ENCODE data around the gene ABR.

ABR gene

DNA sequence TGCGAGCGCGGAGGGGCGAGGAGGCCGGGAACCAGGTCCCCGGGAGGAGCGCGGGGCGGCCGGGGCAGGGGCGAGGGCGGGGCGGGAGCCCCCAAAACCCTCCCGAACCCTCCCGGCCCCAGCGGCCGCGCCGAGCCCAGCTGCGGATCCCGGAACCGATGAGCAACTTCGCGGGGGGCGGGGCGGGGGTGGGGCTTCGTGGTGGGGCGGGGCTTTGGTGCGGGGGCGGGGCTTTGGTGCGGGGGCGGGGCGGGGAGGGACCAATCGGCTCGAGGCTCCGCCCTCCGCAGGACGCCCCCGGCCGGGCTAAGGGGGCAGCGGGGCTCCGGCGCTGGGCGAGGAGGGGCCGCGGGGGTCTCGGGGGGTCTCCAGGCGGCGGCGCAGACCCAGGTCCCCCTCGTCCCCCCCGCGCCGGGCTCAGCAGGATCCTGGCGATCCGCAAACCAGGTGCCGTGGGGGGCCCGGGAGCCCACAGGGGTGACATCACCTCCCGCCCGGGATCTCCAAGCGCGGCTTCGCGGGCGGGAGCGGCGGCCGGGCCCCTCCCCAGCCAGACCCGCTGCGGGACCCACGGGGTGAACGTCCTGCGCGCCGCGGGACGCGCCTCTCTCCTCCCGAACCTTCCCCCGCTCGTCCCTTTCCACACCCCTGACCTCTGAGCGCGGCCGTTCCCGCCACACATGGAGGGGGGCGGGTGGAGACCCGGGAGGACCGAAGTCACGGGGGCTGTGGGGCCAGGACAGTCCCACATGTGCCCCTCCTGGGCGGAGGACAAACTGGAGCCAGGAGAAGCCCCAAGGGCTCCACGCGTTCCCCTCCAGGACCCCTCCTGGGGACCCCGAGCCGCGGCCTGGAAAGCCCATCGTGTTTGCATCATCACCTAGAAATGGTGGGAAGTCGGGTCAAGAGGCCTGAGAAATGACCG, at the start of gene ABR:
Gene ABR, minus strand, starts transcription at position 164 of the 925 bp plus-strand sequence. CDS start 254 bp downstream, outside the sequence.
- no peak for DNase-seq

DNA sequence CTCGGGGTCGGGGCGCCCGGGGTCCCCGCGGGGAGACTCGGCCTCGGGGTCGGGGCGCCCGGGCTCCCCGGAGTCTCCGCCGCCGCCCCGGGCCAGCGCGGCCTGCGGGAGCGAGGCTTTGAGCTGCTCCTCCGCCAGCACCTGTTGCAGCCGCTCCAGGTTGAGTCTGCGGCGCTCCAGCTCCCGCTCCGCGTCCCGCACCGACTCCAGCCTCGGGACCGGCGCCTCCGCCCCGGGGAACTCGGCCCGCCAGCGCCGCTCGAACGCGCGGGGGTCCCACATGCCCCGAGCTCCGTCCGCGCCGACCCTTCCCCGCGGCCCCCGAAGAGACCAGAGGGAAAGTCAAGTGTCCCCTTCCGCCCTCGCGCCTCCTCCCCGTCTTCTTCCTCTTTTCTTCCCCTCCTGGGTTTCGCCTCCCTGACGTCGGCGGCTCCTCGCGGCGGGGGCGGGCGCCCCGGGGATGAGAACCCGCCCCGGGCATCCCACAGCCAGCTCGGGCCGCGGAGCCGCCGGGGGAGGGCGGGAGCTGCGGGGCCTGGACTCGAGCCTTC, 49.6 kb upstream of the ABR start:
- DNase-seq = no peak

DNA sequence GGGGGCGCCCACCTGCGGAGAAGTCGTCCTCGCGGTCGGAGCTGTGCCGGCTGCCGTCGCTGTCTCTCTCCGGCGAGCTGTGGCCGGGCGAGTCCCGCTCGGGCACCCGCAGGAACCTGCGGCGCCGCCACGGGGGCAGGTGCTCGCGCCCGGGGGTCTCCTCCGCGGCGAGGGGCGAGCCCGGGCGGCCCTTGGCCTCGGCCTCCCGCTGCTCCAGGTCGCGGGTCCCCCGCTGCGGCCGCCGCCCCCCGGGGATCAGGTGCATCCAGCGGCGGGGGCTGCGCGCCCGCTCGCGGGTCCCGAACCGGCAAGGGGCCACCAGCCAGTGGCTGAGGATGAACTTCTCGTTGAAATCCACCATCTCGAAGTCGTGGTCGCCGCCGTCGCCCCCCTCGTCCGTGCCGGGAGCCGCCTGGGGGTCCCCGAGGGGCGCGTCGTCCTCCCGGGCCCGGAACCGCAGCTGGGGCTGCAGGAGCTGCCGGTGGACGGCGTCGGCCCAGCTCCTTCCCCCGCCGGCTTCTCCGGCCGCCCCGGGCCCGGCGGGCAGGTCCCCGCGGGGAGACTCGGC, 49.1 kb upstream of the ABR start:
- DNase-seq = no peak

DNA sequence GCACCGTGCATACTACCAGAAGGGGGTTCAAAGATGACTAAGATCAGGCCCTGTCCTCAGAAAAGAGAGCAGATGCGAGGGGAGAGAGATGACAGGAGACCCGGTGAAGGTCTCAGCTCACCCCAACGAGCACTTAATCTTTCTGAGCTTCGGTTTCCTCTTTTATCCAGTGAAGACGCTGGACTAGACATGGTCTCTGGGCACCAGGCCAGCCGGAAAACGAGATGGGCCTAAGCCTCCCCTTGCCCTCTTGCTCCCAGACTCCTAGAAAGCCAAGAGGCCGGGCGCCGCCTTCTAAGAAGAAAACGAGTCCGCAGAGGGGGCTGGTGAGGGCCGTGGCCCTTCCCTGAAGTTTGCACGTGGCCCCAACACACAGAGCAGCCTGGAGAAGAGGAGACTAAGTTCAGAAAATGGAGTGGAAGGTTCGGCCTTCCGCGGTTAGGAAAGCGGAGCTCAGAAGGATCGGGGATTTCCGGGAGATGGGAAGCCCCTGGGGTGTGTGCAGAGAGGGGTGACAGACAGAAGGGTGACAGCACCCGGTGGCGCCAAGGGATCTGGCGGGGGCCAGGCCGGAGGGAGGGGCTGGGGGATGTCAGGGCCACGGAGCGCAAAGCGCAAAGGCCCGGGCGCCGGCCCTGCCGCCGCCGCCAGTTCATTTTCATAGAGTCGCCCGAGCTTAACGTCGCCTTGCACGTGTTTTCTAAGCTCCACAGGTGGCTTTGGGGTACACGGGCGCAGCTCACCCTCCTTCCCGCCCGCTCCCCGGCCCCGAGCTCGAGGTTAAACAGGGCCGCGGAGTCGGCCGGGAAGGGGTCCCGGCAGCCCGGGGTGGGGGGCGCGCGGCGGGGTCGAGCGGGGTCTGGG, 48.4 kb upstream of the ABR start:
- DNase-seq = no peak

DNA sequence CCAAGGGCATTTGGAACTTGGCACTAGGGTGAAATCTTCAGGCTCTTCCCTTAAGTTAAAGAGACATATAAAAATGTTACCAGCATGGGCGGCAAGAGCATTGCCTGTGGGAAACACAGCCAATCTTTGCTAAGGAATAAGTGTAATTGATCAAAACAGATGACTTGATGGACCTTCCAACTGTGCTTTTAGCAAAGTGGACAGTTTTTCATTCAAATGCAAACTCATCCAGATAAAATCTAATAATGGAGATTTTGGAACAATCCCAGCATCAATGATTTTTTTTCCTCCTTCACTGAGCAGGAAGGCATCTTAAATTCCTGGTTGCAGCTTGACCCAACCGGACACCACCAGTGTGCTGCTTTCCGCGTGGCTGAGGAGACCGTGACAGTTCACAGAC, 47.6 kb upstream of the ABR start:
- DNase-seq = no peak

- no peak for DNase-seq
These were observed 46.5 kb upstream of the ABR start for GRCh38 chr17:1226308-1226707.

DNA sequence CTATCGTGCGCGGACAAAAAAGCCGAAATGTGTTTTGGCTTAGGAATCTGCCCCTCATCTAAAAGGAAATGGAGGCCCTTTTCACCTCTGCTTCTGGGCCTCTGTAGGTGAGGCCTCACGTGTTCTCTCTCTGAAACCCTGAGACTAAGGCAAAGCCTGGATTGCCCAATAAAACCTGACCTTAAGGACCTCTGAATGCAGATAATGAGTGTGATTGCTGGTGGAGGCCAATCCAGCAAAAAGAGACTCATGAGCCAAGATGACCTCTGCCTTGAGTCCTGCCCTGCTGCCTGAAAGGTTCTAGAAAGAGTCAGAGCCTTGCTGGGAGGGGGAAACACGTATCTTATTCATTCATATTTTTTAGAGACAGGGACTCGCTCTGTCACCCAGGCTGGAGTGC, 44.5 kb upstream of the ABR start:
- no peak for DNase-seq

DNA sequence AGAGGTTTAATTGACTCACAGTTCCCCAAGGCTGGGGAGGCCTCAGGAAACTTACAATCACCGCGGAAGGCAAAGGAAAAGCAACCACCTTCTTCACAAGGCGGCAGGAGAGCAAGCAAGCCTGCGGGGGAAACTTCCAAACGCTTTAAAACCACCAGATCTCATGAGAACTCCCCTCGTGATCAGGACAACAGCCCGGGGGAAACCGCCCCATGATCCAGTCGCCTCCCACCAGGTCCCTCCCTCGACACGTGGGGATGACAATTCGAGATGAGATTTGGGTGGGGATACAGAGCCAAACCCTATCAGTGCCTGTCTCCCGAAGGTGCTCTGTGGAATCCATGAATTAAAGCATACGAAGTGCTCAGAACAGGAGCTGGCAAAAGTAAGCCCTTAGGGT, 43.9 kb upstream of the ABR start:
- DNase-seq = no peak

DNA sequence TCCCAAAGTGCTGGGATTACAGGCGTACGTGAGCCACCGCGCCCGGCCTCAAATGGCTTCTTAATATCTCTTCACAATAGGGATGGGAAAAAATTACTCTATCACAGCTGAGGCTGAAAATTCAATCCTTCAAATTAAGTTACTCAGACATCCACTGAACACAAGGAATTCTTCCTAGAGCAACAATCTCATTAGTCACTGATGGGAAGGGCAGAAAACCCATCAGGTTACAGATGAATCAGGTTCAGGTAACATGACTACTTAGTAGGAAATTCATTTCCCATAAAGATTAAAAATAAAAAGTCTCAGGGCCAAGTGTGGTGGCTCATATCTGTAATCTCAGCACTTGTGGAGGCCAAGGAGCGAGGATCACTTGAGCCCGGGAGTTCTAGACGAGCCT, 42.5 kb upstream of the ABR start:
- no peak for DNase-seq

DNA sequence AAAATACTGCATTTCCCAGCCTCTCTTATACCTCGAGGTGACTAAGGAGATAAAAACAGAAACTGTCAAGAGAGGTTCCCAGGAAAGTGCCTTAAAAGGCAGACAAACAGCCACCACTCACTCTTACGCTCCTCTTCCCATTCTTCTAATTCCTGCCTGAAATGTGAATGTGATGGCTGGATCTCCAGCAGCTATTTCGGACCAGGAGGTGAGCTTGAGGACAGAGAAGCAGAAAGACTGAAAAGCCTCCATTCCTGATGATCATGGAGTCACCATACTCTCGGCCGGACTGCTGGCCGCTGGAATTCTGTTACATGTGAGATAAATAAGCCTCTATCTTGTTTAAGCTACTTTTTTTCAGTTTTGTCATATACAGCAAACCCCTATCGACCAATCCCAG, 41.4 kb upstream of the ABR start:
- no peak for DNase-seq

DNA sequence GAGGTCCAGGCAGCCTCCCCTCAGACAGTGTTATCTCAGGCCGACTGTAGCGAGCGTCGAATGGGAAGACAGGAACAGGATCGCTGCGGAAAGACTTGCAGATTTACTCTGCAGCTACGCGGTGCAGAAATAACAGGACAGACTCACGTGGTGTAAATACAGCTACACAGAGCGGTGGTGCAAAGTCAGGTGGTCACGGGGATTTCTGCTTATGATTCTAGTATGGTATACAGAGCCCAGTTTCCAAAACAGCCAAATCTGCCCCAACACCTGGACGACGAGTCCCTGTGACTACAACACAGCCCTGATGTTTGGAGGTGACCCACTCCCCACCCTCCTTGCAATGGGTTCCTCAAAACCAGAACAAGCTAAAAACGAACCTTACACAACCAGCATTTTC, 40.6 kb upstream of the ABR start:
- DNase-seq = no peak

GRCh38 chr17:1217089-1217385, 37.3 kb upstream of the ABR start:
- no peak for DNase-seq

DNA sequence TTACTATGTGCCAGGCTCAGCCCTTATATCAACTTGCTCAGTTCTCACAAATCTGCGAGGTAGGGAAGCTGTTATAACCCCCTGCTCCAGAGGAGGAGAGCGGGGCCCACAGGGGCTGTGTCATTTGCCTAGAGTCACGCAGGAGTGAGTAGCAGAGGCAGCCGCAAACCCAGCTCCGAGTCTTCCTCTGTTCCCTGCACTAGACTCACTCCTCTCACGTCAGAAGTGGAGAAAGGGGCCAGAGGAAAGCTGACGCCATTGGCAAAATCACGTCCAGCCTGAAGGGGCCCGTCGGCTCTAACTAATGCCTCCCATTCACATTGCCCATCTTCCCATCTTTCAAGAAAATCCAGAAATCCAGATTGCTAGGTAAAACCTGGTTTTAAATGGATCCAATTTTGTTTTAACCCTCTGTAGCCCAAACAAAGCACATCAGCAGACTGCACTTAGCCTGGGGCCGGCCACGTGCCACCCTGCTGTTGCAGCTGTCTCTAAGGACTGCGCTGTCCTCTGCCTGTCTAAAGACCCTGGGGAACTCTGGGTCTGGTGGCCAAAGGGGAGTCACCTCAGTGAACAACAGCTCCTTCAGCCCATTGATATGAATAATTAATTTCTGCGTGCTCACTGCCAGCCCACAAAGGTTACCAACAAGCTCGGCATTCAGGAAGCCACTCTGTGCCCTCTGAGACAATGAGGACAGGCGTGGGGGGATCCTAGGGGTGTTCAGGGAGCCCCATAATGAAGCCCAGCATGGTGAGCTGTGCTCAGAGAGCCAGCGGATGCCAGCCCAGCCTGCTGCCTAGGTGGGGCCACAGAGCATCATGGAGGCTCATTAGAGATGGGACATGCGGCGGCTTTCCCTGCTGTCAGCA, 36.7 kb upstream of the ABR start:
- DNase-seq = no peak

GRCh38 chr17:1212946-1213345, 33.2 kb upstream of the ABR start:
- no peak for DNase-seq

- DNase-seq = no peak
These were observed 31.5 kb upstream of the ABR start for GRCh38 chr17:1211287-1211686.

DNA sequence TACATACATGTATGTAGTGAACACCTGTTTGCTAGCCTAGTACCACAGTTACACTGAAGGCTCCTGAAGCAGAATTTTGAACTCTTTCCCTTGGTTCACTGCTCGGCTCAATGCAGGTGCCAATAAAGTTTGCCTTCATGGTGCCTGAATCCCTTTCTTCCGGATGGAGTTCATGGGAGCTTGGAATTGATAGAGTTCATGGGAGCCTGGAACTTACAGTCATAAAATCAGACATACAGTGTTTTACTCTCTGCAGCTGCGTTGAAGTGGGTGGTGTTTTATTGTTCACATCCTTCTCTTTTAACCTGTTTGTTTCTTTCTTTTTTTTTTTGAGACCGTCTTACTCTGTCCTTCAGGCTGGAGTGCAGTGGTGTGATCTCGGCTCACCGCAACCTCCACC, 29.2 kb upstream of the ABR start:
- DNase-seq = no peak

GRCh38 chr17:1206026-1206777, 26.4 kb upstream of the ABR start:
- DNase-seq = no peak

GRCh38 chr17:1203967-1204291, 24.1 kb upstream of the ABR start:
- no peak for DNase-seq

DNA sequence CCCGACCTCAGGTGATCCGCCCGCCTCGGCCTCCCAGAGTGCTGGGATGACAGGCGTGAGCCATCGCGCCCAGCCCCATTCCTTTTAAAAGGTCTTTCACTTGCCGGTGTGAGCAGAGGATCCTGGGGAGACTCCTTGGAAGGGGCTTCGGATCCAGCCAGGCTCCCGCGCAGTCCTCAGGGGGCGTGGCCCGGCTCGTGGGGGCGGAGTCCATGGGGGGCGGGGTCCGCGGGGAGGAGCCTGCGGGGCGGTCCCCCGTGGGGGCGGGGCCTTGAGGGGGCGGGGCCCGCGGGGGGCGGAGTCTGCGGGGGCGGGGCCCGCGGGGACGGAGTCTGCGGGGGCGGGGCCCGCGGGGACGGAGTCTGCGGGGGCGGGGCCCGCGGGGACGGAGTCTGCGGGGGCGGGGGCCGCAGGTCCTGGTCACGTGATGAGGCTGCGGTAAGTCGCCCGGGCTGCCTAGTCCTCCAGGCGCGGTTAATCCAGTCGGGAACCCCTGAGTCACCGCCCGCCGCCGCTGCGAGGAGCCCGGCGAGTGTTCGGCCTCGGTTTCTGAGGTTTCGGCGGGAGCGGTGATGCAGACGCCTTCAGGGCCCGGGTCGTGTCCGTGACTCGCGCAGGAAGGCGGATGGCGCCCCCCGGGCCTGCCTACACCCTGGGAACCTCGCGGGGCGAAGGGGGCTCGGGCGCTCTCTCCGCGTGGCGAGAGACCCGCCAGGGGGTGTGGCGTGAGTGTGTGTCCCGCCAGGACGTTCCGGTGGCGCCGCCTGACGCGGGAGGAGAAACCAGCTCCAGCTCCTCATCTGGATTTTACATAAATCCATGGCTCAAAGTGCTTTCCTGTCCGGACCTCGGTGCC, 23.6 kb upstream of the ABR start:
- no peak for DNase-seq

- no peak for DNase-seq
These were observed 22.5 kb upstream of the ABR start for GRCh38 chr17:1202291-1202690.

DNA sequence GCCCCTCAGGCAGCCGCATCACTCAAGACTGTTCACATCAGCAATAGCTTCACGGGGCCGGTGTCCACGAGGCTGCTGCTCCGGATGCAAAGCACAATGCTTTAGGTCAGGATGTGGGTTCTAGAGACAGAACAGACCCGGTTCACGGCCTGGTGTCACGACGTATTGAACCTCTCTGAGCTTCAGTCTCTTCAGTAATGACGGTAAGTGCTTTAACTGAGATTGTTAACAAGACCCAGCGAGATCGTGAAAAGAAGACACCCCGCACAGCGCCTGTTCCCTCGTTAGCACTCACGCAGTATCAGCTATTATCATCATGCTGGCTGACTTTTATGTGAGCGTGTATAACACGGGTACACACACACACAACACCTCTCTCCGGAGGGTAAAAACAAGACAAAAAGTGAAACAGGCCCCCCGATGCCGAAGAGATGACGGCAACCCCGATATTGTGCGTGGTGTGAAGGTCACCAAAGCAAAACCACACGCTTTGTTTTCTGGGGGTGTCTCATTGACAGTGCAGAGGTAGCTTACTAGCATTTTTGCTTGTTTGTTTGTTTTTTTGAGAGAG, 21.4 kb upstream of the ABR start:
- no peak for DNase-seq

Measured in NCI-H446 (cell line).